ENCODE data around the gene HOXC10.

The HOXC10 gene

DNA sequence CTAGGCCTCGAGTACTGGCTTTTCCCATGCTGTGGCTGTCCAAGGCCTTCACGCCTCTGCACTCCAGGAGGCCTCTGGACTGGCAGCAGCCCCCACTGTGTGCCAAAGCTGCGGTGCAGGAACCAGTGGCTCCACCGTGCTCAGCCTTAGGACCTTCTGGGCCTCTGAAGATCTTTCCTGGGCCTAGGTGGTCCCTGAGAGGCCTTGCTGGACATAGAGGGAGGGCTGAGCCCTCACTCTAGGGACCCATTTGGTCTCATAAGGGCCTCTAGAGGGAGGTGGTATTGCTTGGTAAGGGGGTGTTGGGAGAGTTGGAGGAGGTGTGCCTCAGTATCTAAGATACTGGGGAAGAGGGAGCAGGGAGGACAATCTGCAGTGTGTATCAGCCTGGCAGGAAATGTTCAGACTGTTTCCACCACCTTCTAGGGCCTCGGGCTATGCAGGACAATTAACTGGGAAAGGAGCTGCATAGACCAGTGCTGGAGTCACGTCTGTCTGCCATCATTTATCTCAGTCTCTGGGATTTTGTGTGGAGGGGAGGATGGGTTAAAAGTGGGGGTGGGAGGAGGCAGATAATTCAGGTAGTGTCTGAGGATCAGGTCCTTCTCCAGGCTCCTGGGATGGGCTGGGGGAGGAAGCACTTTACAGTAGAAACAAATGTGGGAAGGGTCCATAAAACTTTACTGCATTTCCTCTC is 50.8 kb downstream of the HOXC10 start:
- DNase-seq (ENCODE audit: low read depth) = no peak
- H3K4me3 ChIP-seq (ENCODE audit: low read depth, low read length) = no peak overlapping the region
- TF ChIP-seq, protein P1, sequence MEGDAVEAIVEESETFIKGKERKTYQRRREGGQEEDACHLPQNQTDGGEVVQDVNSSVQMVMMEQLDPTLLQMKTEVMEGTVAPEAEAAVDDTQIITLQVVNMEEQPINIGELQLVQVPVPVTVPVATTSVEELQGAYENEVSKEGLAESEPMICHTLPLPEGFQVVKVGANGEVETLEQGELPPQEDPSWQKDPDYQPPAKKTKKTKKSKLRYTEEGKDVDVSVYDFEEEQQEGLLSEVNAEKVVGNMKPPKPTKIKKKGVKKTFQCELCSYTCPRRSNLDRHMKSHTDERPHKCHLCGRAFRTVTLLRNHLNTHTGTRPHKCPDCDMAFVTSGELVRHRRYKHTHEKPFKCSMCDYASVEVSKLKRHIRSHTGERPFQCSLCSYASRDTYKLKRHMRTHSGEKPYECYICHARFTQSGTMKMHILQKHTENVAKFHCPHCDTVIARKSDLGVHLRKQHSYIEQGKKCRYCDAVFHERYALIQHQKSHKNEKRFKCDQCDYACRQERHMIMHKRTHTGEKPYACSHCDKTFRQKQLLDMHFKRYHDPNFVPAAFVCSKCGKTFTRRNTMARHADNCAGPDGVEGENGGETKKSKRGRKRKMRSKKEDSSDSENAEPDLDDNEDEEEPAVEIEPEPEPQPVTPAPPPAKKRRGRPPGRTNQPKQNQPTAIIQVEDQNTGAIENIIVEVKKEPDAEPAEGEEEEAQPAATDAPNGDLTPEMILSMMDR (IDR thresholded peaks at IDR 0.05; ENCODE audit: low read depth, low read length, missing control alignments) = no peak

DNA sequence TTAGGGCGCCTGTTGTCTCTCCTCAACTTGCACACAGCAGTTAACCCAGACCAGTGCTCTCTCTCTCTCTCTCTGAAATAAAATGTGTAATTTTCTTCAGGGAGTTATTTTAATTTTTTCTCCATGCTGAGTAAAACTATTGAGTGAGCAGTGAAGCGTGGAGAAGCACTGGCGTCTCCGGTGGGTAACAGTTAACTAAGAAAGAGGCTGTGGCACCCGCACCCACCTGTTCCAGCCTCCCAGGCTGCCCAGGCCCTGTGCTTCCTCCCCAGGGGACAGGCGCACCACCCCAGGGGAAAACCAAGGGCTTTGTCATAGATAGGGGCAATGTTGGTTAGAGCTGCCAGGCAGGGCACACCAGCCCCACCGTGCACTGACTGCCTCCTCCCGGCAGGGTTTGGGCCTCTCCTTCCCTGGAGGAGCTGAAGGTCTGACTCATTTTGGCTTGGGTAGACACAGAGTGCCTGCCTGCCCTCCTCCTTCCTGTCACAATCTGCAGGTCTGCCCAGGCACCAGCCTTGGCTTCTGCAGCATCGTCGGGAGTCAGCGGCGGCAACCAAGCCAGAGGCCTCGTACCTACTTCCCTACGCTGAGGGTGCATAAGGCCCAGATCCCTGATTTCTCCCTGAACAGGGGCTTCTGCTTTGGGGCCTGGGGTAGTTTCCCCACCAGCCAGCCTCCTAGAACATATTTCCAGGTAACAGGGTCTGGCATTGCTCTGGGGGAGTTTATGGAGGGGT is 51.8 kb downstream of the HOXC10 start:
- DNase-seq (ENCODE audit: low read depth) = no peak
- H3K4me3 ChIP-seq (ENCODE audit: low read depth, low read length) = no peak overlapping the region
- TF ChIP-seq, protein P1 (IDR thresholded peaks at IDR 0.05; ENCODE audit: low read depth, low read length, missing control alignments) = no peak

DNA sequence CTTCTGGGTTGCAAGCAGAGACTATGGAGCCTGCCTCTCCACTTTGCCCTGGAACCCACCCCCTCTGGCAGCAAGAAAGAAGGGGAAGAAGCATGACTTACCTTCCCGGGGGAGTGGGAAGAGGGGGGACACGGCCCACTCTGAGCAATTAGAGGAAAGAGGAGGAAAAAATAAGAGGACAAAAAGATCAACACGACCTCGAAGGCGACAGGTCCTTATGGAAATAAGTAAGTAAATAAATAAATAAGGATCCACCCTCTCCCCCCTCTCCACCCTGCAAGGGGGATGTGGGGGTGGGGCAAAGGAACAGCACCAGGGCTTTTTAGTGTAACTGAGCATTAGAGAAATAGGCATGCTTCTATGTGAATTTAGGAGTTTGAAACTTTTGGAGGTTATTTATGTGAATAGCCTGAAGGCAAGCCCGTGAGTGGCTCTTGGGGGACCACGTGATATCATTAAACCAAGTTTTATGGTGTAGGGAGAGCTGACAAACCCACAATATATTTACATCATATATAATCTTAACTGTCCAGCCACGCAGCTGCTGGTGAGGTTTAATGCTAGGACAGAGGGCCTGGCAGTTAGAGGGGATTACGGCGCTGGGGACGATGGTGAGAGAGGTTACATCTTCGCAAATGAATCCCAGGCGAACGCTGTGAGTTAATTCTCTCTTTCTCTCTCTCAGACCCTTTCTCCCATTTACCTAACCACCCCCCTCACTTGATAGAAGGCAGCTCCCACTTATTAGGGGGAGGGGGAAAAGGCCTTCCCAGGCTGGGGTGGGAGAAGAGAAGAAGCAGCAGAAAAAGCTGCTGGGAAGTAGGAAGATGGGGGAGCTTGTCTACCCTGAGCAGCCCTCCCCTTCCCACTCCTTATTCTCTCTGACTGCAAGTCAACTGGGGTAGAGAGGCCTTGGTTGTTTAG is 52.7 kb downstream of the HOXC10 start:
- no peak overlapping the region for H3K4me3 ChIP-seq (ENCODE audit: low read depth, low read length)
- DNase-seq (ENCODE audit: low read depth) = no peak
- TF ChIP-seq, protein P1 (IDR thresholded peaks at IDR 0.05; ENCODE audit: low read depth, low read length, missing control alignments) = no peak

- no peak for DNase-seq (ENCODE audit: low read depth)
- no peak overlapping the region for H3K4me3 ChIP-seq (ENCODE audit: low read depth, low read length)
- TF ChIP-seq, protein P1 (IDR thresholded peaks at IDR 0.05; ENCODE audit: low read depth, low read length, missing control alignments) = no peak
Measured at GRCh38 chr12:54038284-54038870, 53.4 kb downstream of the HOXC10 start.

DNA sequence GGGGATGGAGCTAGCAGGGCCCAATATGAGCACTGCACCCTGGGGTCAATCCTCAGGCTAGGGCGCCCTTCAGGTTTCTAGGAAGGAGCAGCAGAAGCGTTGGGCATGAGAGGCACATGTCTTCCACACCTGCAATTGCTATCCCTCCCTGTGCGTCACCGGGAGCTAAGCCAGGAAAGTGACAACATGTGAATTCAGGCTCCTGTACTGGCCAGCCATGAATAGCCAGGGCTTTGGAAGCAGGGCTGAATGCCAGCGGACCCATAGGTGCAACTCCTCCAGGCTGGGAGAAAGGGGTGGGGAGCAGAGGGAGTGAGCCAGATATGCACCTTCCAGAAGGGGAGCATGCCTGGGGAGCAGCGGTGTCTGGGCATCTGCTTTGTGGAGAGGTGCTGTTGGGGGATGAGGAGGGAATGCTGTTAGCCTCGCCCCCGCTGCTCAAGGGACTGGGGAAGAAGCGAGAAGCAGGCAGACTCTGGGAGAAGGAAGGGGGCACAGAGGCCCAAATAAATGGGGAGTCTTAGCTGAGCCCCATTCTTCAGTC is 54.0 kb downstream of the HOXC10 start:
- no peak for DNase-seq (ENCODE audit: low read depth)
- no peak overlapping the region for H3K4me3 ChIP-seq (ENCODE audit: low read depth, low read length)
- TF ChIP-seq, protein P1 (IDR thresholded peaks at IDR 0.05; ENCODE audit: low read depth, low read length, missing control alignments) = no peak

GRCh38 chr12:54039417-54040147 is 54.6 kb downstream of the HOXC10 start:
- no peak for DNase-seq (ENCODE audit: low read depth)
- TF ChIP-seq, protein P1 (IDR thresholded peaks at IDR 0.05; ENCODE audit: low read depth, low read length, missing control alignments) = no peak
- no peak overlapping the region for H3K4me3 ChIP-seq (ENCODE audit: low read depth, low read length)

Data from GM12864 (cell line).